Right lobe of liver (tissue), 4 donors: ENCODE data around the gene PTS.

Experiments
- CTCF ChIP-seq, 4 donors: fragments of 200-600 bp in 3 of 4; fragments of 450-650 bp in 1 of 4; IDR thresholded peaks; one replicate each; pipeline versions ENCODE4 v1.5.1 to v1.8.0; 2016 to 2022; ENCODE audit warnings: antibody characterized with exemption in 4 of 4, mild to moderate bottlenecking in 2 of 4
- POLR2A ChIP-seq: fragments of 450-650 bp; IDR thresholded peaks from one replicate; pipeline ENCODE4 v1.6.1; 2017; ENCODE audit warnings: antibody characterized with exemption, mild to moderate bottlenecking
- donor health status: DM: no; HTN: no; CAD: no.
- donor health status: DM: no; HTN: no; CAD: no.
- donor health status: DM: no; HTN: yes; CAD: no.

GRCh38 chr11:112277029-112277428 lies 50.8 kb downstream of the PTS start:
- no peak for TF ChIP-seq POLR2A
- no peak for TF ChIP-seq CTCF (IDR thresholded peaks at IDR 0.05)
